Skeletal muscle cell (primary cell): ENCODE data around the gene DDX55.
"Not testable (repeated sequence)": the region's sequence is repeated elsewhere in the genome, so short reads cannot be mapped to it uniquely, and the experiment has no call there.

Source experiments
- DNase-seq: peaks from one replicate; pipeline ENCODE4 v3.0.0-alpha.2; 2010; ENCODE audit warnings: low read depth
- H3K4me3 ChIP-seq: 2 replicates; pipeline ENCODE4 v1.5.1; 2011; ENCODE audit warnings: low read depth, mild to moderate bottlenecking, control low read depth, low read length, moderate library complexity

The DDX55 gene

DNA sequence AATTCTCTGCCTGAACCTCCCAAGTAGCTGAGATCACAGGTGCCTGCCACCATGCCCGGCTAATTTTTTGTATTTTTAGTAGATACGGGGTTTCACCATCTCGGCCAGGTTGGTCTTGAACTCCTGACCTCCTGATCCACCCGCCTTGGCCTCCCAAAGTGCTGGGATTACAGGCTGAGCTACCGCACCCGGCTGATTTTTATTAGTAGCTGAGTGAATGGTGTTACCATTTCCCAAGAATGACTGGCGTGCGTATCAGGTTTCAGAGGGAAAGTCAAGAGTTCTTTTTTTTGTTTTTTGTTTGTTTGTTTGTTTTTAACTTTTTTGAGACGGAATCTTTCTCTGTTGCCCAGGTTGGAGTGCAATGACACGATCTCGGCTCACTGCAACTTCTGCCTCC, 1.6 kb downstream of the DDX55 start:
- not testable (repeated sequence) for DNase-seq, H3K4me3 ChIP-seq

DNA sequence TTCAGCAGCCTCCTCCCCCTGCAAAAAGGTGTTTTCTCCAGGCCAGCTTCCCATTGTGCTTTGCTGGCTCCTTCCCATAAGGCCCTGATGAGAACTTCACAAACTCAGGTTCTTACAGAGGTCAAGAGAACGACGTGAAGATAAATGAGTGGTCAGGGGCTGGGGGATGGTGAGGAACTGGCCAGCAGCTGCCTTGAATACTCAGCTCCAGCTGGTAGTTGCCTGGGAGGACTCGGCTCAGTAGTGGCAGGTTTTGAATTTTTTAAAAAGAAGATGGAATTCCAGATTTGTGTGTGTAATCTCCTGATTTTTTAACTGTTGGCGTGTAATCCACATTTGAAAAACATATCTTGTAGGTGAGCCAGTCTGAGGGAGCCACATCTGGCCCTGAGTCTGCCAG, 5.9 kb downstream of the DDX55 start:
- H3K4me3 ChIP-seq: no peak overlapping the region
- no peak for DNase-seq

GRCh38 chr12:123608182-123608581, 6.3 kb downstream of the DDX55 start:
- no peak for DNase-seq
- no peak overlapping the region for H3K4me3 ChIP-seq

DNA sequence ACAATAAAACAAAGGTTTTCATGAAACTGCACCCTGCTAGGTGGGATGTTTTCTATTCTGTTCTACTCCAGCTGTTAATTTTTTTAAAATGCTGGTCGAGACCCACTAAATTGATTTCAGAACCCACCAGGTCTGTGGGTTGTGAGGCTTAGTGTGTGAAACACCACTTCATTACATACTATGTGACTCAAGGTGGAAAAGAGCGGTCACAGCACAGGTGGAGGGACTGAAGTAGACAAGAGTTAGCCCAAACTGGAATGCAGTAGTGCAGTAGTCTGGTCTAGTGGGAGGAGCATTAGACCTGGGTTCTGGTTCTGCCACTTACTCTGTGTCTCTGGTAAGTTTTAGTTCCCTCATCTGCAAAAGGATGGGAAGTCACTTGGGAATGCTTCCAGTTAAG, 12.2 kb downstream of the DDX55 start:
- no peak for DNase-seq
- no peak overlapping the region for H3K4me3 ChIP-seq

DNA sequence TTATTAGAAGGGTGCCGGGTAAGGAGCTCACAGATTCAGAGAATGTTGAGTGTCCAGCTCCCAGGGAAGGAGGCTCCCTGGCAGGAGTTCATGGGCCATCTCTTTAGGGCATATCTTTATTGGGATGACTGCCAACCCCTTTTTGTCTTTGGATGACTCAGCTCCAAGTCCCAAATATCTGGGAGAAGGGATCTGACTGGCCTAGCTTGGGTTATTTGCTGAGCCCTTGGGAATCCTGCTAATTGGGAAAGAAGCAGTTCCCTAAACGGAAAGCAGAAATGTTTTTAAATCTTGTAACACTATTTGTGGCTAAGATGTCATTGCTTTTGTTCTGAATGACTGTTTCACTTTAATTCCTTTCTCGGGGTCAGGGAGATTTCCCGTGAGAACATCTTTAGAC, 12.6 kb downstream of the DDX55 start:
- no peak overlapping the region for H3K4me3 ChIP-seq
- DNase-seq: no peak

- H3K4me3 ChIP-seq: no peak overlapping the region
- DNase-seq: no peak
Measured at GRCh38 chr12:123617144-123617543, 15.2 kb downstream of the DDX55 start.

GRCh38 chr12:123617580-123617979, 15.7 kb downstream of the DDX55 start:
- no peak for DNase-seq

GRCh38 chr12:123621101-123621500, 19.2 kb downstream of the DDX55 start:
- DNase-seq: no peak
- no peak overlapping the region for H3K4me3 ChIP-seq

More at GRCh38 chr12:123617580-123617979, 15.7 kb downstream of the DDX55 start:
- no peak overlapping the region for H3K4me3 ChIP-seq

DNA sequence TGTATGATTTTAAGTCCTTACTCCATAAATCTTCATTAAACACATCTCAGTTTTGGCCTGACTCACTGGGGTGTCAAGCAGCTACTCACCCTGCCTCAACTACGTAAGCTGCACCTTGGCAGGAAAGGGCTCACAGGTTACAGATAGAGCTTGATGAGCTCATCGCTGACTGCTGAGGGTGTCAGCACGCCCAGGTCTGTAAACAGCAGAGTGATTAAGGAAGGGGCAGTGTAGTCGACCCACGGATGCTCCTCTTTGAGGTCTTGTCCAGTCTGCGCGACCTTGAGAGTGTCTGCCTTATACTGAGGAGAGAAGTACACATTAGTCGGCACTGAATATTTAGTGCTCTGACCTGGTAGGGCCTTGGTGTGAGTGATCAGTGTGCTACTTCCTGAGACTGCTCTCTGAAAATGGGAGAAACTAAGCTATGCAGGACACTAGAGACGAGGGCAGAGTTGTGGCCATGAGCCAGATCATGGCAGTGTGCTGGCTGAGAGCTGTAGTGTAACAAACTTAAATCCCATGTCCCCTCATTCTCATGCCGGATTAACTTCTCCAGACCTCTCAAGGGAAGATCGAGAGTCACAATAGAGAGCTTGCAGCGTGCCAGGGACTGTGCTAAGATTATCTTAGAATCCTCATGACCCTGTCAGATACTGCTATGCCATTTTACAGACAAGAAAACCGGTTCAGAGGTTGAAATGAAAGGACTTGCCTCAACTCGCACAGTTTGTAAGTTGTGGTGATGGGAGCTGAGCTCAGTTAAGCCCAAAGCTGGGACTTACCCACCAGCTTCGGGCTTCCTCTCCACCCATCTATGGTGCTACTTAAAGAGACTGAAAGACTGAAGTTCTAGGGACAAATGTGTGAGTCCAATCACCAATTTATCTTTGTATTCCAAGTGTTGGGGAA, 20.0 kb downstream of the DDX55 start:
- no peak overlapping the region for H3K4me3 ChIP-seq
- no peak for DNase-seq

DNA sequence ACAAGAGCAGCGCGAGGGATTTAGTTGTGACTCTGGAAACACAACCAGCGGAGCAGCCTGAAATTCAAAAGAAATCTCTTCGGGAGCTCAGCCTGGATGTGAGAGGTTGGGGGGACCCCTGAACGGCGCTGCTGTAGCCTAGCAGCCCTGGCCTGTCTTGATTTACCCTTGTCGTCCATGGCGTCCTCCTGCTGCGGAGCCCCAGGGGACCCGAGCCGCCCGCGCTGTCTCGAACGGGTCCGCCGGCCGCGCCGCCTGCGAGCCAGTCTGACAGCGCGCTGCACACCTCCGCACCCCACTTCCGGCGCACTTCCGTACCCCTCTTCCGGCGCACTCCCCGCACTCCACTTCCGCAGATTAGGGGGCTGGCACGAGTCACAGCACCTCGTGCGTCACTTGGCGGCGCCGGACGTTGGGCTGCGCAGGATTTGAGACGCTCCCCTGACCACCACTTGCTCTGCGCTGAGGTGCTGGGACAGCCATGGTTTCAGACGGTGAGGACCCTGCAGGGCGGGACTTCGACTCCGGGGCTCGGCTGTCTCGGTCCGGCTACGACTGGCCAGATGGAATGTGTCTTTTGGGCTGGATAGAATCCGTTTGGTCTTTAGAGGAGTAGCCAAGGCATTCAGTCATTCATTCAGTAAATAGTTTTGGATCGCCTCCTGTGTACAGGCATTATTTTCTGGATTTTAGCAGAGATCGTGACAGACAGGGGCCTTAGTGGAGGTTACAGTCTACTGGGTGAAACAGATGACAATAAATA, 31.7 kb downstream of the DDX55 start, which contains the start of the genes EIF2B1 and GTF2H3:
TSS of gene EIF2B1 (minus strand) at position 308 of the 763 bp plus-strand sequence. CDS start at position 179, 129 bp downstream.
TSS of gene GTF2H3 (plus strand) at position 451 of the 763 bp plus-strand sequence. CDS start at position 482, 31 bp downstream.
- H3K4me3 ChIP-seq: peak within 1 kb of the TSS; percentile 99
- peak; percentile 81 for DNase-seq

- peak overlapping the region; percentile 99 for H3K4me3 ChIP-seq
- DNase-seq: no peak
Measured at GRCh38 chr12:123634142-123634561, 32.3 kb downstream of the DDX55 start.

- H3K4me3 ChIP-seq: no peak overlapping the region
- no peak for DNase-seq
Measured at GRCh38 chr12:123643911-123644310, 42.0 kb downstream of the DDX55 start.

GRCh38 chr12:123645380-123645779, 43.5 kb downstream of the DDX55 start:
- no peak overlapping the region for H3K4me3 ChIP-seq
- DNase-seq: no peak

GRCh38 chr12:123645878-123646277, 44.0 kb downstream of the DDX55 start:
- H3K4me3 ChIP-seq: no peak overlapping the region
- DNase-seq: no peak

- H3K4me3 ChIP-seq: no peak overlapping the region
- DNase-seq: no peak
Measured at GRCh38 chr12:123648401-123648800, 46.5 kb downstream of the DDX55 start.

- no peak overlapping the region for H3K4me3 ChIP-seq
- no peak for DNase-seq
Measured at GRCh38 chr12:123654129-123654701, 52.3 kb downstream of the DDX55 start.

- no peak overlapping the region for H3K4me3 ChIP-seq
- no peak for DNase-seq
Measured at GRCh38 chr12:123655420-123655819, 53.5 kb downstream of the DDX55 start.

DNA sequence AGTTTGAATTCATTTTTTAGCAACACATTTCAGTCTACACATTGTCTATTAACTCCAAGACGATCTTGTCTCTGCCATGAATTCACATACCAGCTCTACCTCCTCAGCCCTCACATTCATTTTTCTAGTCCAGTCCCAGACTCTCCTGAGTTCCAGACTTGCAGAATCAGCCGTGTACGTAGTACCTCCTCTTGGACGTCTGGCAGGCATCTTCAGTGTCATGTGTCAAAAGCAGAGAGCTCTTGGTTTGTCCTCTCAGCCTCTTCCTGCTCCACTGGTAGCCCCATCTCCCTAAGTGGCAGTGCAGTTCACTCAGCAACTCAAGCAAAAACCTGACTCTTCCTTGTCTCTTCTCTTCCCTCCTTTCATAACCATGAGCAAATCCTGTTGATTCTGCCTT, 54.5 kb downstream of the DDX55 start:
- no peak for DNase-seq
- no peak overlapping the region for H3K4me3 ChIP-seq

- H3K4me3 ChIP-seq: no peak overlapping the region
- no peak for DNase-seq
Measured at GRCh38 chr12:123657211-123657610, 55.3 kb downstream of the DDX55 start.
